ENCODE measurements around the gene ARMCX2.
A peak's percentile ranks its signal among the peaks of the same experiment; 100 is the strongest.
"Not testable (repeated sequence)": the region's sequence is repeated elsewhere in the genome, so short reads cannot be mapped to it uniquely, and the experiment has no call there.

The ARMCX2 gene

GRCh38 chrX:101659601-101660063, at the start of gene ARMCX2:
TSS of gene ARMCX2 (minus strand) at chrX:101659850. CDS start at chrX:101657588, 2,262 bp downstream.
- DNase-seq, result no peak

- no peak for DNase-seq
These were observed 49.7 kb upstream of the ARMCX2 start for GRCh38 chrX:101709384-101709783.

- no peak for DNase-seq
These were observed 48.5 kb upstream of the ARMCX2 start for GRCh38 chrX:101708163-101708562.

- no peak for DNase-seq
These were observed 33.8 kb upstream of the ARMCX2 start for GRCh38 chrX:101693476-101693875.

- no peak for DNase-seq
These were observed 32.2 kb upstream of the ARMCX2 start for GRCh38 chrX:101691835-101692234.

- no peak for DNase-seq
These were observed 26.9 kb upstream of the ARMCX2 start for GRCh38 chrX:101686574-101686973.

- no peak for DNase-seq
These were observed 26.3 kb upstream of the ARMCX2 start for GRCh38 chrX:101685923-101686322.

GRCh38 chrX:101682723-101683122, 23.1 kb upstream of the ARMCX2 start:
- no peak for DNase-seq

GRCh38 chrX:101677028-101677427, 17.4 kb upstream of the ARMCX2 start:
- DNase-seq, result no peak

GRCh38 chrX:101676571-101676970, 16.9 kb upstream of the ARMCX2 start:
- no peak for DNase-seq

GRCh38 chrX:101668143-101668542, 8.5 kb upstream of the ARMCX2 start:
- DNase-seq, result no peak

GRCh38 chrX:101658661-101659491, 774 bp downstream of the ARMCX2 start:
- peak; percentile 3 for DNase-seq

GRCh38 chrX:101657495-101657894, 2.2 kb downstream of the ARMCX2 start:
- DNase-seq, result no peak

- no peak for DNase-seq
These were observed 2.8 kb downstream of the ARMCX2 start for GRCh38 chrX:101656817-101657216.

GRCh38 chrX:101655534-101655933, 4.1 kb downstream of the ARMCX2 start:
- DNase-seq, result no peak

- not testable (repeated sequence) for DNase-seq
These were observed 11.9 kb downstream of the ARMCX2 start for GRCh38 chrX:101647716-101648115.

- no peak for DNase-seq
These were observed 17.6 kb downstream of the ARMCX2 start for GRCh38 chrX:101642093-101642492.

GRCh38 chrX:101639583-101639982, 20.1 kb downstream of the ARMCX2 start:
- DNase-seq, result no peak

- no peak for DNase-seq
These were observed 40.3 kb downstream of the ARMCX2 start for GRCh38 chrX:101619364-101619763.

- DNase-seq, result peak; percentile 45
These were observed 42.1 kb downstream of the ARMCX2 start, which contains the start of gene ARMCX6 for GRCh38 chrX:101617211-101618191. TSS of gene ARMCX6 (minus strand) at chrX:101618000. CDS start at chrX:101616620, 1,380 bp downstream.

GRCh38 chrX:101605728-101606127, 53.9 kb downstream of the ARMCX2 start:
- no peak for DNase-seq

Measured in NCI-H1694 (cell line).